Spleen (tissue), 7 donors: ENCODE measurements around the gene IMMP1L.

Experiments used
- POLR2A ChIP-seq, 3 donors: fragments of 450-650 bp; IDR thresholded peaks; one replicate each; pipeline ENCODE4 v1.5.1; 2017; ENCODE audit warnings: antibody characterized with exemption in 3 of 3, mild to moderate bottlenecking in 1 of 3
- TF ChIP-seq, protein P1 (sequence below), 11 experiments: fragments of 200-600 bp in 7 of 11; fragments of 450-650 bp in 4 of 11; sonication (generic) in 4 of 11; IDR thresholded peaks in 8 of 11; conservative IDR thresholded peaks in 3 of 11; 1 replicate in 7 of 11; 2 replicates in 4 of 11; pipeline versions ENCODE4 v1.4.0 to v1.8.0; 2016 to 2021; ENCODE audit warnings: antibody characterized with exemption in 11 of 11, inconsistent platforms in 4 of 11, mild to moderate bottlenecking in 1 of 11
- donor health status: DM: no; HTN: no; CAD: no; lungs with moderate emphysema.
- donor health status: DM: no; HTN: no; CAD: no.
- donor health status: DM: no; HTN: no; CAD: no.

- no peak for TF ChIP-seq POLR2A (IDR thresholded peaks at IDR 0.05)
- TF ChIP-seq, protein P1, sequence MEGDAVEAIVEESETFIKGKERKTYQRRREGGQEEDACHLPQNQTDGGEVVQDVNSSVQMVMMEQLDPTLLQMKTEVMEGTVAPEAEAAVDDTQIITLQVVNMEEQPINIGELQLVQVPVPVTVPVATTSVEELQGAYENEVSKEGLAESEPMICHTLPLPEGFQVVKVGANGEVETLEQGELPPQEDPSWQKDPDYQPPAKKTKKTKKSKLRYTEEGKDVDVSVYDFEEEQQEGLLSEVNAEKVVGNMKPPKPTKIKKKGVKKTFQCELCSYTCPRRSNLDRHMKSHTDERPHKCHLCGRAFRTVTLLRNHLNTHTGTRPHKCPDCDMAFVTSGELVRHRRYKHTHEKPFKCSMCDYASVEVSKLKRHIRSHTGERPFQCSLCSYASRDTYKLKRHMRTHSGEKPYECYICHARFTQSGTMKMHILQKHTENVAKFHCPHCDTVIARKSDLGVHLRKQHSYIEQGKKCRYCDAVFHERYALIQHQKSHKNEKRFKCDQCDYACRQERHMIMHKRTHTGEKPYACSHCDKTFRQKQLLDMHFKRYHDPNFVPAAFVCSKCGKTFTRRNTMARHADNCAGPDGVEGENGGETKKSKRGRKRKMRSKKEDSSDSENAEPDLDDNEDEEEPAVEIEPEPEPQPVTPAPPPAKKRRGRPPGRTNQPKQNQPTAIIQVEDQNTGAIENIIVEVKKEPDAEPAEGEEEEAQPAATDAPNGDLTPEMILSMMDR (IDR thresholded peaks at IDR 0.05 in 8 of 11, conservative IDR thresholded peaks at IDR 0.05 in 3 of 11) = no peak
These were observed 65.6 kb downstream of the IMMP1L start for GRCh38 chr11:31443802-31444201.
